ENCODE measurements around the gene SDK1.

Gene SDK1

GRCh38 chr7:3992841-3993240, 691.8 kb downstream of the SDK1 start:
- no peak for DNase-seq (ENCODE audit: low read depth)
- H3K4me3 ChIP-seq (ENCODE audit: low read depth, low read length) = no peak overlapping the region
- no peak for TF ChIP-seq CTCF (IDR thresholded peaks at IDR 0.05; ENCODE audit: control insufficient read depth, extremely low read depth, insufficient read depth)

- no peak for TF ChIP-seq CTCF (IDR thresholded peaks at IDR 0.05; ENCODE audit: control insufficient read depth, extremely low read depth, insufficient read depth)
- DNase-seq (ENCODE audit: low read depth) = no peak
- no peak overlapping the region for H3K4me3 ChIP-seq (ENCODE audit: low read depth, low read length)
Observed at GRCh38 chr7:3994764-3995163, 693.7 kb downstream of the SDK1 start.

GRCh38 chr7:3995187-3995586, 694.1 kb downstream of the SDK1 start:
- no peak for DNase-seq (ENCODE audit: low read depth)
- no peak for TF ChIP-seq CTCF (IDR thresholded peaks at IDR 0.05; ENCODE audit: control insufficient read depth, extremely low read depth, insufficient read depth)
- H3K4me3 ChIP-seq (ENCODE audit: low read depth, low read length) = no peak overlapping the region

GRCh38 chr7:3998060-3998459, 697.0 kb downstream of the SDK1 start:
- no peak for TF ChIP-seq CTCF (IDR thresholded peaks at IDR 0.05; ENCODE audit: control insufficient read depth, extremely low read depth, insufficient read depth)
- DNase-seq (ENCODE audit: low read depth) = no peak
- H3K4me3 ChIP-seq (ENCODE audit: low read depth, low read length) = no peak overlapping the region

GRCh38 chr7:4000139-4000538, 699.1 kb downstream of the SDK1 start:
- TF ChIP-seq CTCF (IDR thresholded peaks at IDR 0.05; ENCODE audit: control insufficient read depth, extremely low read depth, insufficient read depth) = peak; percentile 19; the same call in 1 of the 2 replicates
- no peak for DNase-seq (ENCODE audit: low read depth)
- no peak overlapping the region for H3K4me3 ChIP-seq (ENCODE audit: low read depth, low read length)

GRCh38 chr7:4000934-4001333, 699.9 kb downstream of the SDK1 start:
- H3K4me3 ChIP-seq (ENCODE audit: low read depth, low read length) = no peak overlapping the region
- TF ChIP-seq CTCF (IDR thresholded peaks at IDR 0.05; ENCODE audit: control insufficient read depth, extremely low read depth, insufficient read depth) = no peak
- DNase-seq (ENCODE audit: low read depth) = no peak

GRCh38 chr7:4001742-4002141, 700.7 kb downstream of the SDK1 start:
- no peak for TF ChIP-seq CTCF (IDR thresholded peaks at IDR 0.05; ENCODE audit: control insufficient read depth, extremely low read depth, insufficient read depth)
- H3K4me3 ChIP-seq (ENCODE audit: low read depth, low read length) = no peak overlapping the region
- DNase-seq (ENCODE audit: low read depth) = no peak
